Keratinocyte (primary cell): ENCODE measurements around the gene PRELID3B.

Experiments used
- EZH2 ChIP-seq: IDR thresholded peaks from one replicate; pipeline ENCODE4 v1.6.1; 2012; ENCODE audit warnings: inconsistent platforms, mild to moderate bottlenecking, low read length, moderate library complexity
- TF ChIP-seq, protein P1 (sequence below), 3 experiments: IDR thresholded peaks in 1 of 3; conservative IDR thresholded peaks in 1 of 3; optimal IDR thresholded peaks in 1 of 3; 2 replicates in 2 of 3; 3 replicates in 1 of 3; pipeline versions ENCODE3 to v1.5.1; 2011; ENCODE audit warnings: low read length in 3 of 3, mild to moderate bottlenecking in 3 of 3, moderate library complexity in 2 of 3, control low read depth in 1 of 3, inconsistent platforms in 1 of 3; ENCODE audit not compliant: insufficient read depth in 2 of 3; ENCODE audit errors: extremely low read depth in 1 of 3

DNA sequence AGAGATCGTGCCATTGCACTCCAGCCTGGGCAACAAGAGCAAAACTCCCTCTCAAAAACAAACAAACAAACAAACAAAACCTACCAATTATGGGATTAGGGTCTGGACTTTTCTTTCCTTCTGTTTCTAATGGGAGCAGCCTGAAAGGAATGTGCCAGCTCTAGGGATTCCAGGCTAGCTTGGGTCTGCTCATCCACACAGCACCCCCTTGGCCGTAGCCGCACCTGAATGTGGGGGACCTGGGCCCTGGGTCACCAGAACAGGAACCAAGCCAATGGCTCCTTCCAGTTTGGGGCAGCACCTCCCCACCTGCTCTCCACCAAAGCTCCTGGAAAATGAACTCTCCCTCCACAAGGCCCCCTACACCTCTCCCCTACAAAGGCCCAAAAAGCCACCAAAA, 42.3 kb downstream of the PRELID3B start:
- TF ChIP-seq, protein P1, sequence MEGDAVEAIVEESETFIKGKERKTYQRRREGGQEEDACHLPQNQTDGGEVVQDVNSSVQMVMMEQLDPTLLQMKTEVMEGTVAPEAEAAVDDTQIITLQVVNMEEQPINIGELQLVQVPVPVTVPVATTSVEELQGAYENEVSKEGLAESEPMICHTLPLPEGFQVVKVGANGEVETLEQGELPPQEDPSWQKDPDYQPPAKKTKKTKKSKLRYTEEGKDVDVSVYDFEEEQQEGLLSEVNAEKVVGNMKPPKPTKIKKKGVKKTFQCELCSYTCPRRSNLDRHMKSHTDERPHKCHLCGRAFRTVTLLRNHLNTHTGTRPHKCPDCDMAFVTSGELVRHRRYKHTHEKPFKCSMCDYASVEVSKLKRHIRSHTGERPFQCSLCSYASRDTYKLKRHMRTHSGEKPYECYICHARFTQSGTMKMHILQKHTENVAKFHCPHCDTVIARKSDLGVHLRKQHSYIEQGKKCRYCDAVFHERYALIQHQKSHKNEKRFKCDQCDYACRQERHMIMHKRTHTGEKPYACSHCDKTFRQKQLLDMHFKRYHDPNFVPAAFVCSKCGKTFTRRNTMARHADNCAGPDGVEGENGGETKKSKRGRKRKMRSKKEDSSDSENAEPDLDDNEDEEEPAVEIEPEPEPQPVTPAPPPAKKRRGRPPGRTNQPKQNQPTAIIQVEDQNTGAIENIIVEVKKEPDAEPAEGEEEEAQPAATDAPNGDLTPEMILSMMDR (optimal IDR thresholded peaks at IDR 0.05 in 1 of 3, IDR thresholded peaks at IDR 0.05 in 1 of 3, conservative IDR thresholded peaks at IDR 0.05 in 1 of 3; ENCODE audit: extremely low read depth in 1 of 3, insufficient read depth in 2 of 3, low read length in 3 of 3), result no peak
- no peak for TF ChIP-seq EZH2
